Hippocampal formation (tissue), 2 donors: Measurements from ENCODE around the gene NECAP2.

Experiments
- DNase-seq, 2 donors: peaks; one replicate each; lab custom pipeline; 2025; lab: John Stamatoyannopoulos, UW

Gene NECAP2, protein sequence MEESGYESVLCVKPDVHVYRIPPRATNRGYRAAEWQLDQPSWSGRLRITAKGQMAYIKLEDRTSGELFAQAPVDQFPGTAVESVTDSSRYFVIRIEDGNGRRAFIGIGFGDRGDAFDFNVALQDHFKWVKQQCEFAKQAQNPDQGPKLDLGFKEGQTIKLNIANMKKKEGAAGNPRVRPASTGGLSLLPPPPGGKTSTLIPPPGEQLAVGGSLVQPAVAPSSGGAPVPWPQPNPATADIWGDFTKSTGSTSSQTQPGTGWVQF

DNA sequence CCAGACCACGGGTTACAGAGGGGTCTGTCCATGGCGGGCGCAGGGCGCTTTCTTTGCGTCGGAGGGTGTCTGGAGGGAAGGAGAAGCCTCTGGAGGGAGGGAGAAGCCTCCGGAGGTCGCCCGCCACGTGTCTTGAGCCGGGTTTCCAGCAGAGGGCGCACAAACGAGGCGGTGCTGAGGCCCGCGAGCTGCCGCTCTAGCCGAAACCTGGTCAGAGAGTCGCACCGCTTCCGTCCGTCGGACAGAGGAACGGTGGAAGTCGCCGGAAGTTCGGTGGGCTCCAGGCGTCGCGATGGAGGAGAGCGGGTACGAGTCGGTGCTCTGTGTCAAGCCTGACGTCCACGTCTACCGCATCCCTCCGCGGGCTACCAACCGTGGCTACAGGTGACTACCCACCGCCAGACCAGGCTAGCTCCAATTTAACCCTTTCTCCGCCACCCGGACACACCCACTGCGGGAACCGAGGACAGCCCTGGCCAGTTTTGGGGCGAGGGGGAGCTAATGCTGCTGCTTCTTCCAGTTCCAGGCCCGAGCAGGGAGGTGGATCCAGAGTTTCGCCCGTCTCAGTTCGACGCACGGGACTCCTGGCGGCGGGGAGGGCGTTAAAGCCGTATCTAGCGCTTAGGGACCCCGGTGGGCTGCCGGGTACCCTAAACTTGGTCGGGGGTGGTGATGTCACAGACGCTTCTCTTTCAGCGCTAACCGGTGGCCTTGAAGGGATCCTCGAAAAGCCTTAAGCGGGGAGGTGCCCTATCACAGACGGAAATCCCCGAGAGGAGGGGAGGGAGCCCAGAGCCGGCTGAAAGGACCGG is at the start of gene NECAP2:
Gene NECAP2, plus strand, starts transcription at position 255 of the 812 bp plus-strand sequence. Its CDS starts 38 bp downstream, at position 293.
- peak; percentile 85 to 91 for DNase-seq

DNA sequence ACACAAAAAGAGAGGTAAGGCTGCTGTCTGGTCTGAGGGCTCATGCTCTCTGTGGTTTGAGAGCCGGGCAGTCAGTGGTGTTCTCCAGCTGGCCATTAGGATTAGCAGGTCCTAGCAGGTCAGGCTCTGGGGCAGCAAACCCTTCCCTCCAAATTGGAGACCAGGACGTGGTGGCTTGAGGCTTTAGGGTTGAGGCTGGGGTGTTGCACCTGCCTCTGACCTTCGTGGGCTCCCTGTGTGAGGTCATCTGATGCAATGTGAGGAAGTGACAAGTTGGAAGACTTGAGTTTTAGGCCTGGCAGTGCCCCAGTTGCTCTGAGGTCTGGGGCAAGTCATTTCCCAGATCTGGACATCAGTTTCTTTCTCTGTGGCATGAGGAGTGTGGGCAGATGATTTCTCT is 49.1 kb upstream of the NECAP2 start:
- DNase-seq, result no peak

DNA sequence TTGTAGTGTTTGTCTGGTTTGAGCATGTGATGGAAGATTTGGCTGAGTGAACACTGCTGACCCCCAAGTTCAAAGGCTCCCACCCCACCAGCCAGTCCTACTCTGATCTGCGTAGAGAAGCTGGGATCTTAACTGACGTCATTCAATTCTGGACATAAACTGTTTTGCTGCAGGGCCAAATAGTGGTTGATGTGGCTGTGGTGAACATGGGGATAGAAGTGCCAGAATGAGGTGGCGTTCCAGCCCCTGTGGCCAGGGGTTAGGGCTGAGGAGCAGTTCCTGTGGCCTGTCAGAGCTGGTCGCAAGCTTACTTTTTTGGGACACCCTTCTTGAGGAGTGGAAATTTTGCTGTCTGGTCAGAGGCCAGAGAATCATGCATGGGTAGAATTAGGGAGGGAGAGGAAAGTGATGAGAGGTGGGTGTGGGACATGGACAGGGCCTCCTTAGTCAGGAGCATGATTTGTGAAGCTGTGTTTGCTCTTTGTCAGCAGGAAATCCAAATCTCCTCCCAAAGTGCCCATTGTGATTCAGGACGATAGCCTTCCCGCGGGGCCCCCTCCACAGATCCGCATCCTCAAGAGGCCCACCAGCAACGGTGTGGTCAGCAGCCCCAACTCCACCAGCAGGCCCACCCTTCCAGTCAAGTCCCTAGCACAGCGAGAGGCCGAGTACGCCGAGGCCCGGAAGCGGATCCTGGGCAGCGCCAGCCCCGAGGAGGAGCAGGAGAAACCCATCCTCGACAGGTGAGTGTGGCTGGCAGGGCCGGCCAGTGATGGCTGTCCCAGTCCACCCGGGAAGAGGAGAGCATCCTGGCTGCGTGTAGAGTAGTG is 47.6 kb upstream of the NECAP2 start:
- DNase-seq, result no peak

DNA sequence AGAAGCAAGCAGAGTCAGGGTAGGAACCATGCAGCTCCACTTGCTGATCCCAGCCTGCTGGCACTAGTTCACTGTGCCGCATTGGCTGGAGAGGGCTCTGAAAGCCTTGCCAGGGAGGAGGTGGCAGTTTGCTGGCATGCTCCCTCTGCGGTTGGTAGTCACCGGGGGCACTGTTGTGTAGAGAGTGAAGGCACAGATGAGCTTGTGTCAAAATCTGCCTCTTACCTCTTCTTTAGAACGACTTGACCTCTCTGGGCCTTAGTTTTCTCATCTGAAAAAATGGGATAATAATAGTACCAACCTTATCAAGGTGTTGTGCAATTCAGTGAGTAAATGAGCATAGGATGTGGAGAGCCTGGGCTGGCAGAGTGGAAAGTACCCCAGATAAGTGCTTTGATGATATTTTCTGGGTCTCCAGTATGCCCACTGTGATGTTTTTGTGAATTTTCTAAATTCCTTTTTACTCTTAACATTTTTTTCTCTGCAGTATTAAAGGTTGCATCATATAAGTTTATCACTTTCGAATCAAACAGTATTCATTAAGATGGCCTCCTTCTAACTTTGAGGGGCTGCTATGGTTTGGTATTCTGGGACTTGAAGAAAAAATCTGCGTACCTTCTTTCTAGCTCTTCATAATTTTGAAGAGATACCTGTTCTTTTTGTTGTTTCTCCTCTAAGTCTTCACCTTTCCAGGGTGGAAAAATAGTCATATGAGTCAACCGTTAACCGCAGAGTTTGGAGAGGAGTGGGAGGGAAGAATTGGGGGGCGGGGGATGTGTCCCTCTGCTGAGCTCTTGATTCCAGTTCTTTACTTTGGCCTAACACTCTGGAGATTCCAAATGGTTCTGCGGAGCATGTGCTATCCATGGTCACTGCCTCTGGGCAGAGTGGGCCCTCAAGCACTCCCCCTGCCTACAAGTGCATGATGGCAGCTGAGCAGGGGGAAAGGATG is 46.7 kb upstream of the NECAP2 start:
- no peak for DNase-seq

DNA sequence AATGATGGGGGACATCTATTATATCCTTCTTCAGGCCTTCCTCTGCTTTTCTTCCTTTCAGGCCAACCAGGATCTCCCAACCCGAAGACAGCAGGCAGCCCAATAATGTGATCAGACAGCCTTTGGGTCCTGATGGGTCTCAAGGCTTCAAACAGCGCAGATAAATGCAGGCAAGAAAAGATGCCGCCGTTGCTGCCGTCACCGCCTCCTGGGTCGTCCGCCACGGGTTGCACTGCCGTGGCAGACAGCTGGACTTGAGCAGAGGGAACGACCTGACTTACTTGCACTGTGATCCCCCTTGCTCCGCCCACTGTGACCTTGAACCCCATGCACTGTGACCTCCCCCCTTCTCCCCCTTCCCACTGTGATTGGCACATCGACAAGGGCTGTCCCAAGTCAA is 45.5 kb upstream of the NECAP2 start:
- DNase-seq, result no peak

DNA sequence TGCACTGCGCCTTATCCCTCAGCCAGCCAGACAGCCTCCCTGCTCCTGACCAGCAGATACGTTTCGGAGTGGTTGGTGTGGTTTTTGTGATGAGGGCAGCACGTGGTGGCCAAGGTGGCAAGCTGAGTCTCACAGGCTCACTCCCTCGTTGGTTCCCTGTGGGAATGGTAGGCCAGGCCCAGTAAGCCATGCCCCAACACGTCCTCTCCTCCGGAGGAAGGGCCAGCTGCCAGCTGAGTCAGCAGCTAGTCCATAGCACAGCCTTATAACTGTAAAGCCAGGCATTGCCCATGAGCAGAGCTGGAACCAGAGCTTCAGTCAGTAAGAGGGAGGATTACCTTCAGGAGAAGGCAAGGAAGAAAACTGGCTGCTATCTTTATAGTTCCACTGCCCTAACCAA is 43.9 kb upstream of the NECAP2 start:
- no peak for DNase-seq

DNA sequence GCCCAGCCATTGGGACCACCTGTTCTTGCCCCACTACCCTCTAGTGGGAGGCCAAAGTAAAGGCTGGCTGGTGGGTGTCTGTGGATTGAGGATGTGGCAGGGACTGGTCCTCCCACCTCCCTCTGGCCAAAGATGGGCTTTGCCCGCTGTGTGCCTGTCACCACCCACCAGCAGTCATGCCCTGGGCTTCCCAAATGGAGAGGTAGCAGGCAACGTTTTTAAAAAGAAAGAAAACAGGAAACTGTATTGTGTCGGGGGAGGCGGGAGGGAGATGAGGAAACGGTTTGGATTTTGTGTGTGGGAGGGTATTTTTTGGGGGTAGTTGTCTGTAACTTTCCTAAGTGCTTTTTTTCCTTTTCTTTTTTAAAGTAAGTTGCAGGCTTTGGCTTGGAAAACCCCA is 43.4 kb upstream of the NECAP2 start:
- no peak for DNase-seq

DNA sequence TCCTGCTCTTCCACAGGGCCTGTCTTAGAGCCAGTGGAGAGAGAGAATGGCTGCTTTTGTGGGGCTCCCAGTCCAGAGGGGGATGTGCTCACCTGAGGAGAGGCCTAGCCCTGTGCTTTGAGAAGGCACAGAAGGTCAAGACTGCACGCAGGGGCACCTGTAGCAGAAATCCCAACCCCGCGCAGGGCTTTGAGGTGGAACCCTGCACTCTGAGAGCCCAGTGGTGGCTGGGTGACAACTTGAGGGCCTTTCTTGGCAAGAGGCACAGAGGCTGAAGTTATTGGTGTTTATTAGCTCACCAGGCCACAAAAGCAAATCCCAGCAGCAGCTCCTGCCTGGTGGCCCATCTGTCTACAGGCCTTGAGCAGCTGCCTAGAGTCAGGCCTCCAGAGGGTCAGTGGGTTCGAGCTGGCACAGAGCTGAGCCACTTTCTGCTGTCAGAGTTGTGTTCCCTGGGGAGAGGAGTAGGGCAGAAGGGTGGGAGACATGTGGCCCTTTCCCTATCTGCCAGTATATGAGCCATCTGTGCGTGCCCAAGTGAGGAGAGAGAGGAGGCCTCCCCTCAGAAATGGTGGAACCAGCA is 42.1 kb upstream of the NECAP2 start:
- peak in 1 of 2 donors; percentile 1 for DNase-seq

DNA sequence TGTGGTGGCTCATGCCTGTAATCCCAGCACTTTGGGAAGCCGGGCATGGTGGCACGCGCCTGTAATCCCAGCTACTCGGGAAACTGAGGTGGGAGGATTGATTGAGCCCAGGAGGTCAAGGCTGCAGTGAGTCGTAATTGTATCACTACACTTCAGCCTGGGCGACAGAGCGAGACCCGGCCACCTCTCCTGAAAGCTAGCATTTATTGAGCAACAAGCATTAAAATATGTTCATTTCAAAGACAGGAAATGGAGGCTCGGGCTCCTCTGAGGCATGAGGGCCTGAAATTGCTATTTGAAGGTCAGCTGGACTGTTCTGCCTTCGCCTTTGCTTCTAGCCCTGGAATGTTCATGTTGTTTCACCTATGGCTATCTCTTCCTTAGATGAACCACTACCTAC is 37.8 kb upstream of the NECAP2 start:
- no peak for DNase-seq

DNA sequence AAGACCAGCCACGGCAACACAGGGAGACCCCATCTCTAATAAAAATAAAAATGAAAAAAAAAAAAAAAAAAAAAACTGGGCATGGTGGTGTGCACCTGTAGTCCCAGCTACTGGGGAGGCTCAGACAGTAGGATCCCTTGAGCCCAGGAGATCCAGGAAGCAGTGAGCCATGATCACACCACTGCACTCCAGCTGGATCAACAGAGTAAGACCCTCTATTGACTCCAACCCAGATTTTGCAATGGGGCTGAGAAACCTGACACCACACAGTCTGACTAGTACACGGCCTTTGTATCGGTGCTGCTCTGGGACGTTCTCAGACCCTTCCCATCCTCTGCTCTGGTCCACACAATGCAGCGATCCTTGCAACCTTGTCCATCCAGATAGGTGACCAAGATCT is 35.1 kb upstream of the NECAP2 start:
- DNase-seq, result no peak

DNA sequence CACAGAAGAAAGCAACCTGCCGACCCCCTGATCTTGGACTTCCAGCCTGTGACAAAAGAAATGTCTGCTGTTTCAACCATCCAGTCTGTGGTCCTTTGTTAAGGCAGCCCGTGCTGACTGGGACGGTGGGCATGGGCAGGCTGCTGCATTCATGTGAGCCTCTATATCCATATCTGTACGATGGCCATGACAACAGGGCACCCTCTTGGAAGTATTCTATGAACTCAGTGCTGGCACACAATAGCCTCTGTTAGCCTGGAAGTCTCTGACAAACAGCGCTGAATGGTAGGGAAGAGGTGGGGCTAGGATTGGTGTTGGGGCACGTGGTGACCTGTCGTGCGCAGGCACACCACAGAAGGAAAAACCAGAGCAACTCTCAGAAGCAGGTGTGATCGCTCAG is 33.7 kb upstream of the NECAP2 start:
- DNase-seq, result no peak

DNA sequence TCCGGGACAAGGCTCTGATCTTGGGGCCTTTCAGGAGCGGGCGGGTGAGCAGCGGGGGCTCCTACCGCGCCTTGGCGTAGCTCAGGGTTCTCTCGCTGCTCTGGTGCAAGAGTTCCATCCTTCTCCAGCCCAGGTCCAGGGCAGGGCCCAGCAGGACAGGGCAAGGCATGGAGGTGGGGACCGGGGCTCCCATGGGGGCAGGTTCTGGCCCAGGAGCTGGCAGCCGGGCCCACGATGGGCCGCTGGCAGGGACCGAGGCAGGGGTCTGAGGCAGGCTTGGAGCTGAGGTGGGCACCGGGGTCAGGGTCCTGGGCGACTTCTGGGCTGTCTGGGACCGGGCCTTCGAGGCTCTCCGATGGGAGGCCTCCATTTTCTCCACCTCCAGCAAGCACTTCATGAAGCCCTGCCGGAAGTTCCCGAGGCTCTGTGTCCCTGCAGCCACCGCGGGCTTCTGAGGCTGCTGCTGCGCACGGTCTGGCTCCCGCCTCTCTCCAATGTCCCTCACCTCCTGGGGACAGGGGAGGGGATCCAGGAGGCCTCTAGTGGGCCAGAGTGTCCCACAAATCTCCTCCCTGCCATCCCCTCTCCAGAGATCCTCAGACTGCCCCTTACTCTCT is 30.9 kb upstream of the NECAP2 start:
- no peak for DNase-seq

DNA sequence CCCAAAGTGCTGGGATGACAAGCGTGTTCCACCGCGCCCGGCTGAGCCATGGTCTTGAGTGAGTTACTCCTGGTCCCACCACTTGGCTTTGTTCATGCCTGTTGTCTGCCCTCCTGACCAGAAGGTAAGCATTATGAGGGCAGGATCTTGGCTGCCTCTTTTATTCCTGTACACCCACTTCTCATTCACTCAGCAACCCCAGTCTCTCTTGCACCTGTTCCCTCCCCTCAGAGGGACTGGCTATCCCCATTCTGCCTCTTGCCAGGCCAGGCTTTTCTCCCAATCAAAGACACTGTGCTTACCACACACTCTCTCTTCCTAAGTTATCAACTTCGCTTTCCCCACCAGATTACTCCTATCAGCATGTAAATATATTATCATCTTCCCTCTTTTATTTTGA is 29.7 kb upstream of the NECAP2 start:
- no peak for DNase-seq

DNA sequence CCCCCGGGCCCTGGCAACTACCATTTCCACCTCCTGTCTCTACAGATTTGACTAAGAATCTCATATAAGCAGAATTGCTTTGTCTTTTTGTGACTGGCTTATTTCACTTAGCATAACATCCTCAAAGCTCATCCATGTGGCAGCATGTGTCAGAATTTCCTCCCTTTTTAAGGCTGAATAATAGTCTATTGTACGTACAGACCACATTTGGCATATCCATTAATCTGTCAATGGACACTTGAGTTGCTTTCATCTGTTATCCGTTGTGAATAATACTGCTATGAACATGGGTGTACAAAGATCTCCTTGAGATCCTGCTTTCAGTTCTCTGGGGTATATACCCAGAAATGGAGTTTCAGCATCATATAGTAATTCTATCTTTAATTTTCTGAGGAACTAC is 27.3 kb upstream of the NECAP2 start:
- DNase-seq, result no peak

DNA sequence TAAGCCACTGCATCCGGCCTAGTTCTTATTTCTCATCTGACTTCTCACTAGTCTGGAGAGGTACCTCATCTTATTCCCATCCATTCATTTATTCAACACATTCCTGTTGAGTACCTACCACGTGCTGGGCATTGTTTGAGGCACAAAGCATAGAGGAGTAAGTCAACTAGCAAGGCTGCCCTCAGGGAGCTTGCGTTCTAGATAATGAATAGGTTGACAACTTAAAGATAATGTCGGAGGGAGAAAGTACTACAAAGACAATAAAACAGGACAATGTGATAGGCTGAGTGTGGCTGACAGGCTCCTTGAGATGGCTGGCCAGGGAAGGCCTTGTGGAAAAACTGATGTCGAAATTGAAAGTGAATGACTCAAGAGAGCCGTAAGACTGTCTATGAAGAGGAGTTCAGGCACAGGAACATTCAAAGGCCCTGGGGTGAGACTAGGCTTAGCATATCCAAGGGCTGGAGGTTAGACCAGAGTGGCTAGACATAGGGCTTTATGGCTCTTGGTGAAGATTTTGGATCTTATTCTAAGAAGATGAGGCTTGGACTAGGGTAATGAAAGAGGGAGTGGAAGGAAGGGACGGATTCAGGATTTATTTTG is 21.6 kb upstream of the NECAP2 start:
- no peak for DNase-seq

DNA sequence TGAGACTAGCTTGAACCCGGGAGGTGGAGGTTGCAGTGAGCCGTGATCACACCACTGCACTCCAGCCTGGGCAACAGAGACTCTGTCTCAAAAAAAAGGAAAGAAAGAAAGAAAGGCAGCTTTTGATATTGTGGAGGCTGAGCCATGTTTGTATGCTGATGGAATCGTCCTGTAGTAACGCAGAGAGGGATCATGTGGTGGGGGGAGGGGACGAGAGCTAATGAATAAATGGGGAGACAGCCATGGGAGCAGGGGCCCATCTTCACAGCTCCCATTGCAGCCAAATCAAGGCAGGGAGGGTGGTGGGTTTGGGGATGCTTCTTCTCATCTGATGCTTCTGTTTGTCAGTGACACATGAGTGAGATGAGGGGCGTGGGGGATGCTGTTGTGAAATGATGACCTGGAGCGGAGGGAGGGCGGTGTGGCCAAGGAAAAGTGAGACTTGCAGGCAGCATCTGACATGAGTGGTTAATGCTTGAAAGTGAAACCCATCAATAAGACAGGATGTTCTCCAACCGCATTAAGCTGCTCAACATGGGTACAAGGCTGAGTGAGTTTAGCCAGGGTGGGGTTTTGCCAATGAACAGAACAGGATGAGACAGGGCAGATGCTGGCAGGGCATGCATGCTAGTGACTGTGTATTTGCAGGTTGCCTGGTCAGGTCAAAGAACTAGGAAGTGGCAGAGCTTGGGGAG is 20.0 kb upstream of the NECAP2 start:
- DNase-seq, result no peak

DNA sequence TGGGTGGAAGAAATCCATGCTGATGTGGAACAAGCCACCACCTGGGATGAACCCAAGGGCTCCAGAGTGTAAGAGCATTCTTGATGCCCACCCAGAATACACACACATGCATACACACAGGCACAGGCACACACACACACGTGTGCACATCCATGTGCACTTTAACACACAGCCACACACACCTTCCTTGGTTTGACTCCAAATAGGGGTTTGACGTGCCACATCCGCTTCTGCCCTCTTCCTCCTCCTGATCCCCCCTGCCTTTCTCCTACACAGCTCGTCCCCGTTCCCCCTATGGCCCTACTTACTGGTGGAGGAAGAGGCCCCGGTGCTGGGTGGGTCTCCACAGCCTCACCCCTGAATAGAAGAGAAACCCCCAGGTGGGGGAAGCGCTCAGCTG is 19.3 kb upstream of the NECAP2 start:
- no peak for DNase-seq

DNA sequence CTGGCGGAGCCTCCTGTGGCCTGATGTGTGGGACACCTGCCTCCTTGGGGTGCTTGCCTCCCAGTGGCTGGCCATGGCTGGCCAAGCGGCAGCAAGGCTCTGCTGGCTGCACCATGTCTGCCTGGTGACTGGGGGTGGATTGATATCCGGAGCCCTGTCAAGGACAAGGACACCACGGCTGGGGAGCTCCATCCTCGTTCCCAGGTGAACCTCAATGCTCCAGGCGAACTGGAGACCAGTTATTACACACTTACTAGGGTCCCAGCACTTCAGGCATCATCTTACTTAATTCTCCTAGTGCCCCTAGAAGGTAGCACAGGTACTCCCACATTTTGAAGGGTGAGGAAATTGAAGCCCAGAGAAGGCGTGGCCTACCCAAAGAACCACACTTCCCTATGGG is 18.5 kb upstream of the NECAP2 start:
- DNase-seq, result no peak

DNA sequence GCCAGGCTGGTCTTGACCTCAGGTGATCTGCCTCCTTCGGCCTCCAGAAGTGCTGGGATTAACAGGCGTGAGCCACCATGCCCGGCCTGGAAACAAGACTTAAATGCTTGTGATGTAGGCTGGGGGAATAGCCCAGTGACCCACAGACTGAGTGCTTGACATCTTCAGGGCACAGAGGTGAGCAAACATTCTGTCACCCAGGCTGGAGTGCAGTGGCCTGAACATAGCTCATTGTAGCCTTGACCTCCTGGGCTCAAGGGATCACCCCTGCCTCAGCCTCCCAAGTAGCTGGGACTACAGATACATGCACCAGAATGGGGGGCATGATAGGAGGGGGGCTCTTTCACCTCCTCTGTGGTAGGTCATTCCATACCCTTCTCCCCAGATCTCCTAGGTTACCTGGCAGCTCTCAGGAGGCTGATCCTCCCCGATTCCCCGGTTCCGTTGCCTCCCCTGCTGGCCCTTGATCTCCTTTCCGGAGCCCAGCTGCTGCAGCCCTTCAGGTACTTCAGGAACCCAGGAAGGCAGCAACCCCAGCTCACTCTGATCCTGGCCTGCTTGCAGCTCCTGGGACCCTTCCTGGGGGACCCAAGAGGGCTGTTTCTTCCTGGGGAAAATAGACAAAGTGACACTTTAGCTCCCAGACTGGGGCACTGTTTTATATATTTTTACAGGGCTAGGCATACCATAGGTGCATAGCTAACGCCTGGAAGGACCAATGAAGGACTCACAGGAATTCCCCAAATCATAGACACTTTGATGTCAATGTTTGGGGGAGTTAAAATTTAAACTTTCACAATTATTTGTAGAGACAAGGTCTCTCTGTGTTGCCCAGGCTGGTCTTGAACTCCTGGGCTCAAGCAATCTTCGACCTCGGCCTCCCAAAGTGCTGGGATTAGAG is 15.1 kb upstream of the NECAP2 start:
- DNase-seq, result no peak
